SK-N-SH treated with all-trans-retinoic acid at 6 μM for 48 hours (cell line): ENCODE measurements around the gene TRIM24.

ENCODE experiments used
- ARNTL ChIP-seq: fragments of 450-650 bp; formaldehyde crosslinking; IDR thresholded peaks from 2 replicates; pipeline ENCODE4 v1.5.0; 2020; ENCODE audit warnings: low read depth, mild to moderate bottlenecking, moderate library complexity, borderline replicate concordance
- CREB5 ChIP-seq: fragments of 250-450 bp; sonication (Bioruptor Pico); IDR thresholded peaks from 2 replicates; pipeline ENCODE4 v1.5.1; 2020; ENCODE audit warnings: low read depth, mild to moderate bottlenecking, moderate library complexity
- ESRRG ChIP-seq: fragments of 250-450 bp; sonication (Bioruptor Pico); IDR thresholded peaks from 2 replicates; pipeline ENCODE4 v1.6.1; 2021; ENCODE audit warnings: mild to moderate bottlenecking
- GLIS3 ChIP-seq: fragments of 250-450 bp; sonication (Bioruptor Pico); IDR thresholded peaks from 2 replicates; pipeline ENCODE4 v1.5.0; 2020; ENCODE audit warnings: mild to moderate bottlenecking, moderate library complexity
- PATZ1 ChIP-seq: fragments of 250-450 bp; sonication (Bioruptor Pico); IDR thresholded peaks from 2 replicates; pipeline ENCODE4 v1.8.0; 2020; ENCODE audit warnings: mild to moderate bottlenecking, moderate library complexity, borderline replicate concordance
- PPARA ChIP-seq: fragments of 250-450 bp; sonication (Bioruptor Pico); IDR thresholded peaks from 2 replicates; pipeline ENCODE4 v1.5.0; 2020; ENCODE audit warnings: mild to moderate bottlenecking, borderline replicate concordance
- SNAI2 ChIP-seq: fragments of 250-450 bp; sonication (Bioruptor Pico); IDR thresholded peaks from 2 replicates; pipeline ENCODE4 v1.5.0; 2020; ENCODE audit warnings: mild to moderate bottlenecking, moderate library complexity
- TSHZ2 ChIP-seq: fragments of 250-450 bp; sonication (Bioruptor Pico); IDR thresholded peaks from 2 replicates; pipeline ENCODE4 v1.5.0; 2020; ENCODE audit warnings: mild to moderate bottlenecking, moderate library complexity
- ZFP30 ChIP-seq: fragments of 450-650 bp; formaldehyde crosslinking; IDR thresholded peaks from 2 replicates; pipeline ENCODE4 v1.5.0; 2022; ENCODE audit warnings: mild to moderate bottlenecking, moderate library complexity
- ZNF70 ChIP-seq: fragments of 450-650 bp; formaldehyde crosslinking; IDR thresholded peaks from 2 replicates; pipeline ENCODE4 v1.5.0; 2020; ENCODE audit warnings: mild to moderate bottlenecking, moderate library complexity

GRCh38 chr7:138455609-138456008 is 4.5 kb upstream of the TRIM24 start:
- TF ChIP-seq ARNTL (CRISPR knock-in tag) (no peak), ZFP30 (no peak), PATZ1 (CRISPR knock-in tag) (no peak), TSHZ2 (CRISPR knock-in tag) (no peak), ZNF70 (CRISPR knock-in tag) (no peak), CREB5 (CRISPR knock-in tag) (no peak), SNAI2 (CRISPR knock-in tag) (no peak), PPARA (CRISPR knock-in tag) (no peak), GLIS3 (CRISPR knock-in tag) (no peak), ESRRG (CRISPR knock-in tag) (no peak)
